ENCODE results near the gene SYVN1.

DNA sequence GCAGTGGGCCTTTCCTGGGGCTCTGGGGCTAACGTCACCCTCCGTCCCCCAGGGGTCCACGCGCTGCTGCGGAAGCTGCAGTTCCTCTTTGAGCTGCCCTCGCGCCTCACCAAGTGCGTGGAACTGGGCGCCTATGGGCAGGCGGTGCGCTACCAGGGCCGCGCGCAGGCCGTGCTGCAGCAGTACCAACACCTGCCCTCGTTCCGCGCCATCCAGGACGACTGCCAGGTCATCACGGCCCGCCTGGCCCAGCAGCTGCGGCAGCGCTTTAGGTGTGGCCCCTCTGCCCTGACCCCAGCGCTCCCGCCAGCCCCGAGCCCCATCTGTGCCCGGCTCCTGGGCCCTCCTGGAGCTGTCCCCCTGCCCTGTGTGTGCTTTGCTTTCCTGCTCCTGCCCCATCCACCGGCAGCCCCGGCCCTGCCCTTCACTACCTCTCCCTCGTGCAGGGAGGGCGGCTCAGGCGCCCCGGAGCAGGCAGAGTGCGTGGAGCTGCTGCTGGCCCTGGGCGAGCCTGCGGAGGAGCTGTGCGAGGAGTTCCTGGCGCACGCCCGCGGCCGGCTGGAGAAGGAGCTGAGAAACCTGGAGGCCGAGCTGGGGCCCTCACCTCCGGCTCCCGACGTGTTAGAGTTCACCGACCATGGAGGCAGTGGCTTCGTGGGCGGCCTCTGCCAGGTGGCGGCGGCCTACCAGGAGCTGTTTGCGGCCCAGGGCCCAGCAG, 26.4 kb downstream of the SYVN1 start:
- TF ChIP-seq CTCF (IDR thresholded peaks at IDR 0.05; ENCODE audit: borderline replicate concordance, extremely low read depth, low read length, poor library complexity, severe bottlenecking) (no peak), EZH2 (IDR thresholded peaks at IDR 0.05; ENCODE audit: borderline replicate concordance, low read depth, low read length, severe bottlenecking) (no peak)
